H1 (cell line): ENCODE data around the gene LIN28B. TPM values are rescaled to one million over a fixed set of nuclear protein-coding genes. Genes with fewer than 3 reads are reported as not detected.
A peak's percentile ranks its signal among the peaks of the same experiment; 100 is the strongest.

Source experiments
- CTCF ChIA-PET: fragments of 300-600 bp; sonication (Branson Sonifier 250); formaldehyde crosslinking; loops from one replicate; lab custom pipeline; 2021; ENCODE audit not compliant: partially characterized antibody; lab: Charles Lee
- POLR2A ChIA-PET: fragments of 300-600 bp; sonication (Branson Sonifier 250); formaldehyde crosslinking; loops from one replicate; lab custom pipeline; 2021; ENCODE audit warnings: inconsistent platforms; ENCODE audit not compliant: partially characterized antibody; lab: Charles Lee
- DNase-seq, 2 experiments: peaks; one replicate each; pipeline versions ENCODE4 v3.0.0 to v3.0.0-alpha.2; 2010 to 2022; ENCODE audit warnings: low spot score in 2 of 2, low read depth in 1 of 2, mixed read lengths in 1 of 2
- FAIRE-seq: peaks from 2 replicates; lab custom pipeline; 2011; peaks lifted over from hg19 to GRCh38; lab: Jason Lieb, UNC
- H2AFZ ChIP-seq: 2 replicates; pipeline ENCODE4 v1.8.1; 2012; ENCODE audit warnings: low read length, inconsistent platforms
- H2AK5ac ChIP-seq: 2 replicates; pipeline ENCODE4 v1.6.1; 2013; ENCODE audit warnings: low read depth, low read length
- H2BK120ac ChIP-seq: replicated peaks from 2 replicates; pipeline ENCODE3; 2013; ENCODE audit warnings: low read depth, low read length, inconsistent platforms
- H2BK12ac ChIP-seq: 2 replicates; pipeline ENCODE4 v1.6.1; 2013; ENCODE audit warnings: low read depth, low read length
- H2BK15ac ChIP-seq: 2 replicates; pipeline ENCODE4 v1.6.1; 2013; ENCODE audit warnings: low read length
- H2BK20ac ChIP-seq: 2 replicates; pipeline ENCODE4 v1.6.1; 2013; ENCODE audit warnings: low read length
- H2BK5ac ChIP-seq: 2 replicates; pipeline ENCODE4 v1.6.1; 2013; ENCODE audit warnings: low read depth, low read length
- H3K14ac ChIP-seq: 2 replicates; pipeline ENCODE4 v1.6.1; 2013; ENCODE audit warnings: inconsistent platforms; ENCODE audit not compliant: insufficient read length
- H3K18ac ChIP-seq: 2 replicates; pipeline ENCODE4 v1.6.1; 2013; ENCODE audit warnings: low read length; ENCODE audit errors: extremely low read depth
- H3K23ac ChIP-seq: 2 replicates; pipeline ENCODE4 v1.6.1; 2013; ENCODE audit warnings: inconsistent platforms; ENCODE audit not compliant: insufficient read length
- H3K23me2 ChIP-seq: 2 replicates; pipeline ENCODE4 v1.6.1; 2013; ENCODE audit warnings: low read depth, low read length
- H3K27ac ChIP-seq: 2 replicates; pipeline ENCODE4 v1.6.1; 2011; ENCODE audit warnings: low read depth, low read length, inconsistent platforms
- H3K27me3 ChIP-seq, 4 experiments: replicated peaks in 1 of 4; 1 replicate in 1 of 4; 2 replicates in 3 of 4; pipeline versions ENCODE4 v1.6.1 to v1.8.1; 2011 to 2013; ENCODE audit warnings: low read length in 3 of 4, mild to moderate bottlenecking in 3 of 4, inconsistent platforms in 2 of 4, mixed read lengths in 2 of 4, moderate library complexity in 1 of 4; ENCODE audit not compliant: control insufficient read depth in 3 of 4, insufficient read depth in 3 of 4; ENCODE audit errors: extremely low read depth in 1 of 4
- H3K36me3 ChIP-seq, 4 experiments: 2 replicates each; pipeline versions ENCODE4 v1.6.1 to v1.8.1; 2011 to 2013; ENCODE audit warnings: mild to moderate bottlenecking in 4 of 4, low read length in 3 of 4, moderate library complexity in 2 of 4, control low read depth in 1 of 4, inconsistent platforms in 1 of 4; ENCODE audit not compliant: insufficient read depth in 4 of 4, control insufficient read depth in 2 of 4
- H3K4ac ChIP-seq: replicated peaks from 2 replicates; pipeline ENCODE3; 2013; ENCODE audit warnings: low read length, low read depth, mixed read lengths, inconsistent platforms; ENCODE audit not compliant: insufficient read length
- H3K4me1 ChIP-seq, 4 experiments: replicated peaks in 1 of 4; 1 replicate in 1 of 4; 2 replicates in 3 of 4; pipeline versions ENCODE4 v1.6.1 to v1.8.1; 2011 to 2013; ENCODE audit warnings: low read length in 3 of 4, inconsistent platforms in 2 of 4, mixed read lengths in 1 of 4; ENCODE audit not compliant: insufficient read depth in 4 of 4, control insufficient read depth in 3 of 4
- H3K4me2 ChIP-seq, 2 experiments: 2 replicates each; pipeline versions ENCODE4 v1.6.1 to v1.8.1; 2011 to 2013; ENCODE audit warnings: low read depth in 2 of 2, low read length in 2 of 2, control low read depth in 1 of 2, inconsistent platforms in 1 of 2, mild to moderate bottlenecking in 1 of 2; ENCODE audit not compliant: insufficient read depth in 1 of 2
- H3K4me3 ChIP-seq, 4 experiments: fragments of 200-600, 300-600 bp in 1 of 4; sonication (generic), shearing (Covaris generic), sonication (Bioruptor Twin) in 1 of 4; 2 replicates each; pipeline versions ENCODE4 v1.5.1 to v1.8.1; 2011 to 2016; ENCODE audit warnings: low read length in 4 of 4, low read depth in 3 of 4, control low read depth in 2 of 4, inconsistent platforms in 2 of 4, mild to moderate bottlenecking in 2 of 4, mixed read lengths in 1 of 4, moderate library complexity in 1 of 4; ENCODE audit not compliant: insufficient read depth in 2 of 4; ENCODE audit errors: extremely low read depth in 1 of 4
- H3K56ac ChIP-seq: replicated peaks from 2 replicates; pipeline ENCODE3; 2013; ENCODE audit warnings: low read depth, mild to moderate bottlenecking, mixed read lengths, low read length, inconsistent platforms; ENCODE audit not compliant: insufficient read length
- H3K79me1 ChIP-seq: 2 replicates; pipeline ENCODE4 v1.6.1; 2013; ENCODE audit warnings: low read depth, low read length, control low read depth
- H3K79me2 ChIP-seq, 2 experiments: 2 replicates each; pipeline versions ENCODE4 v1.6.1 to v1.8.1; 2012 to 2013; ENCODE audit warnings: low read length in 2 of 2, mild to moderate bottlenecking in 2 of 2, inconsistent platforms in 1 of 2; ENCODE audit not compliant: insufficient read depth in 2 of 2, control insufficient read depth in 1 of 2
- H3K9ac ChIP-seq, 4 experiments: replicated peaks in 1 of 4; 1 replicate in 1 of 4; 2 replicates in 3 of 4; pipeline versions ENCODE4 v1.6.1 to v1.8.1; 2011 to 2013; ENCODE audit warnings: low read depth in 3 of 4, low read length in 3 of 4, control low read depth in 2 of 4, mild to moderate bottlenecking in 2 of 4, moderate library complexity in 2 of 4, inconsistent platforms in 1 of 4; ENCODE audit errors: extremely low read depth in 1 of 4
- H3K9me3 ChIP-seq, 2 experiments: 2 replicates each; pipeline versions ENCODE4 v1.6.1 to v1.8.1; 2012 to 2013; ENCODE audit warnings: mild to moderate bottlenecking in 2 of 2, moderate library complexity in 2 of 2, control low read depth in 1 of 2, inconsistent platforms in 1 of 2, low read depth in 1 of 2, low read length in 1 of 2, mixed read lengths in 1 of 2; ENCODE audit not compliant: insufficient read depth in 2 of 2
- H4K20me1 ChIP-seq, 2 experiments: replicated peaks in 1 of 2; 2 replicates each; pipeline versions ENCODE3 to v1.8.1; 2011 to 2013; ENCODE audit warnings: inconsistent platforms in 2 of 2, low read length in 2 of 2, mild to moderate bottlenecking in 1 of 2; ENCODE audit not compliant: insufficient read depth in 2 of 2, control insufficient read depth in 1 of 2
- H4K5ac ChIP-seq: 2 replicates; pipeline ENCODE4 v1.6.1; 2013; ENCODE audit warnings: low read length, low read depth, mixed read lengths, inconsistent platforms; ENCODE audit not compliant: insufficient read length
- H4K8ac ChIP-seq: 2 replicates; pipeline ENCODE4 v1.8.0; 2013; ENCODE audit warnings: mild to moderate bottlenecking, moderate library complexity, low read length, inconsistent platforms; ENCODE audit not compliant: insufficient read depth; ENCODE audit errors: extremely low read depth
- H4K91ac ChIP-seq: replicated peaks from 2 replicates; pipeline ENCODE3; 2013; ENCODE audit warnings: low read length, mixed read lengths, inconsistent platforms; ENCODE audit not compliant: insufficient read length
- CBX5 ChIP-seq: fragments of 300-800, 300-1000 bp; sonication (generic); IDR thresholded peaks from 2 replicates; pipeline ENCODE4 v1.7.1; 2016; ENCODE audit warnings: antibody characterized with exemption, low read length, low read depth
- TCF12 ChIP-seq: IDR thresholded peaks from 2 replicates; pipeline ENCODE4 v1.6.1; 2011; ENCODE audit warnings: low read depth, mild to moderate bottlenecking, low read length
- WGBS, 2 experiments: shearing (Covaris generic) in 1 of 2; methylation state at CpG; one replicate each; pipeline versions ENCODE4 v1.1.6 to v1.1.7; 2013 to 2015; ENCODE audit warnings: low lambda C conversion rate in 2 of 2, mixed read lengths in 2 of 2, inconsistent platforms in 1 of 2, low coverage in 1 of 2, missing lambda C conversion rate in 1 of 2; ENCODE audit not compliant: insufficient replicate concordance in 2 of 2, insufficient coverage in 1 of 2, insufficient read length in 1 of 2; ENCODE audit errors: extremely low coverage in 1 of 2, missing lambda C conversion rate in 1 of 2; 5-methylcytosine and 5-hydroxymethylcytosine counted together
- polyA plus RNA-seq, 7 experiments: library from polyadenylated mRNA; depleted of rRNA in 3 of 7; stranded (reverse) in 5 of 7; unstranded in 2 of 7; fragments of >200 nt in 5 of 7; fragments of 200-250 nt in 2 of 7; gene quantifications; 1 replicate in 5 of 7; 2 replicates in 1 of 7; 4 replicates in 1 of 7; pipeline versions ENCODE4 v1.2.1 to v1.2.3, GENCODE V29; 2011 to 2013; ENCODE audit warnings: missing spikeins in 2 of 7, mixed read lengths in 2 of 7
- total RNA-seq: library from RNA; stranded (reverse); fragmentation: NEBNext Ultra II Directional; extraction: Animal tissue kit (Norgen Biotek cat#: 25700); gene quantifications from 2 replicates; pipeline ENCODE4 v1.2.1, GENCODE V29; 2021

Gene LIN28B
- total and polyA plus RNA-seq, 2 of the 8 experiments (the other 6 are each of a cell fraction or from before 2014, with no cell fraction given) = 27.4 to 94.7 TPM

GRCh38 chr6:105014448-105014847, 57.5 kb downstream of the LIN28B start:
- Histone ChIP-seq H3K23ac (no peak overlapping the region), H3K4me1 (peaks cover 0 to 3% (median 0%) of the 10 kb centered on the region in 4 experiments; a peak in 2 of 7 replicates), H4K5ac (no peak overlapping the region), H2BK20ac (no peak overlapping the region), H4K8ac (no peak overlapping the region), H3K36me3 (peaks cover 0 to 2% (median 0%) of the 10 kb centered on the region in 4 experiments; a peak in 1 of 8 replicates), H3K4ac (no peak overlapping the region), H3K23me2 (no peaks in the 10 kb centered on the region), H3K27me3 (no peaks in the 10 kb centered on the region), H3K4me3 (no peak overlapping the region), H3K4me2 (no peak overlapping the region), H3K56ac (no peak overlapping the region), H2AK5ac (no peak overlapping the region), H2BK120ac (no peak overlapping the region), H2AFZ (no peak overlapping the region), H2BK15ac (no peak overlapping the region), H4K20me1 (no peaks in the 10 kb centered on the region), H4K91ac (no peak overlapping the region), H3K79me1 (peaks cover 2% of the 10 kb centered on the region; the same call in 1 of the 2 replicates), H3K9me3 (no peaks in the 10 kb centered on the region), H3K27ac (no peak overlapping the region; the same call in 1 of the 2 replicates), H3K18ac (no peak overlapping the region), H3K9ac (no peak overlapping the region), H3K79me2 (peaks cover 0 to 89% of the 10 kb centered on the region in 2 experiments; a peak in 3 of 4 replicates), H3K14ac (no peak overlapping the region), H2BK12ac (no peak overlapping the region), H2BK5ac (no peak overlapping the region)
- FAIRE-seq = no peak
- ChIA-PET CTCF (no interaction called here), POLR2A (interaction anchor here (0.9 to 1.8 kb wide), 6 partner anchors 9 to 59 kb away, joined by 3 to 5 read pairs (median 4); no protein-coding TSS in a partner anchor)
- WGBS, 2 experiments = 50% methylated on average over 3 of the region's 3 CpGs; no CpG with 5 or more reads in 1 of the 2 experiments
- DNase-seq = no peak
- TF ChIP-seq TCF12 = peak; percentile 90; the same call in 1 of the 2 replicates
- no peak for TF ChIP-seq CBX5
